Gastroesophageal sphincter (tissue), 3 donors: Measurements from ENCODE around the gene RAP1GAP.

ENCODE experiments used
- EP300 ChIP-seq: sonication (generic); formaldehyde crosslinking; IDR thresholded peaks from one replicate; pipeline ENCODE4 v1.6.1; 2017; ENCODE audit warnings: antibody characterized with exemption, mild to moderate bottlenecking
- TF ChIP-seq, protein P1 (sequence below), 4 experiments: fragments of 200-600 bp in 2 of 4; fragments of 450-650 bp in 2 of 4; sonication (generic) in 1 of 4; IDR thresholded peaks; one replicate each; pipeline ENCODE4 v1.5.1; 2017 to 2019; ENCODE audit warnings: antibody characterized with exemption in 4 of 4, mild to moderate bottlenecking in 2 of 4, moderate library complexity in 2 of 4

DNA sequence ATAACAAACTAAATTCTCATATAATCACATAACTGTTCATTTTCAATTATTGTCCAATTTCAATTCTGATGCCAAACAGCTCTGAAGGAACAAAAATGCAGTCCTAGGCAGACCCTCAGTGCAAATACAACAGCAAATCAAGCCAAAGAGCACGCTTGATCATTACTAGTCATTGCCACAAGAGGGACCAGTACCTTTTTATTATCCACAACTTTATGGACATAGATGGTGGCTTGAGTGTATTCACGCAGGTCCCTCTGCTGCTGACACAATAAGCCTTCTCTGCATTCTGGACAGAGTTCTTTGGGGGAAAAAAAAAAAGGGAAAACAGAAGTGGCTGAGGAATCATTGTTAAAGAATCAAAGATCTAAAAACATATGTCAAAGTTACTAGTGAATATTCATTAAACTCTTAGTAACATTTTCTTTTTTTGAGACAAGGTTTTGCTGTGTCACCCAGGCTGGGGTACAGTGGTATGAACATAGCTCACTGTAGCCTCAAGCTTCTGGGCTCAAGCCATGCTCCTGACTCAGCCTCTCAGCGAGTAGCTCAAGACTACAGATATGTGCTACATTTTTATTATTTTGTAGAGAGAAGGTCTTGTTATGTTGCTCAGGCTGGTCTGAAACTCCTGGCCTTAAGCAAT is 34.3 kb upstream of the RAP1GAP start:
- TF ChIP-seq, protein P1, sequence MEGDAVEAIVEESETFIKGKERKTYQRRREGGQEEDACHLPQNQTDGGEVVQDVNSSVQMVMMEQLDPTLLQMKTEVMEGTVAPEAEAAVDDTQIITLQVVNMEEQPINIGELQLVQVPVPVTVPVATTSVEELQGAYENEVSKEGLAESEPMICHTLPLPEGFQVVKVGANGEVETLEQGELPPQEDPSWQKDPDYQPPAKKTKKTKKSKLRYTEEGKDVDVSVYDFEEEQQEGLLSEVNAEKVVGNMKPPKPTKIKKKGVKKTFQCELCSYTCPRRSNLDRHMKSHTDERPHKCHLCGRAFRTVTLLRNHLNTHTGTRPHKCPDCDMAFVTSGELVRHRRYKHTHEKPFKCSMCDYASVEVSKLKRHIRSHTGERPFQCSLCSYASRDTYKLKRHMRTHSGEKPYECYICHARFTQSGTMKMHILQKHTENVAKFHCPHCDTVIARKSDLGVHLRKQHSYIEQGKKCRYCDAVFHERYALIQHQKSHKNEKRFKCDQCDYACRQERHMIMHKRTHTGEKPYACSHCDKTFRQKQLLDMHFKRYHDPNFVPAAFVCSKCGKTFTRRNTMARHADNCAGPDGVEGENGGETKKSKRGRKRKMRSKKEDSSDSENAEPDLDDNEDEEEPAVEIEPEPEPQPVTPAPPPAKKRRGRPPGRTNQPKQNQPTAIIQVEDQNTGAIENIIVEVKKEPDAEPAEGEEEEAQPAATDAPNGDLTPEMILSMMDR (IDR thresholded peaks at IDR 0.05) = peak in 1 of 4 experiments; percentile 22
- TF ChIP-seq EP300 = no peak
